GM12864 (cell line): Measurements from ENCODE around the gene TTC39C.
"Not testable (repeated sequence)": the region's sequence is repeated elsewhere in the genome, so short reads cannot be mapped to it uniquely, and the experiment has no call there.

Experiments used
- DNase-seq: peaks from one replicate; pipeline ENCODE4 v3.0.0-alpha.2; 2011; ENCODE audit warnings: low read depth
- H3K4me3 ChIP-seq: 2 replicates; pipeline ENCODE4 v1.5.1; 2011; ENCODE audit warnings: mild to moderate bottlenecking, low read depth, low read length, control low read depth
- TF ChIP-seq, protein P1 (sequence below): IDR thresholded peaks from 2 replicates; pipeline ENCODE4 v1.5.1; 2011; ENCODE audit warnings: low read depth, mild to moderate bottlenecking, moderate library complexity, low read length, control low read depth, inconsistent platforms; ENCODE audit errors: missing control alignments

TTC39C gene

DNA sequence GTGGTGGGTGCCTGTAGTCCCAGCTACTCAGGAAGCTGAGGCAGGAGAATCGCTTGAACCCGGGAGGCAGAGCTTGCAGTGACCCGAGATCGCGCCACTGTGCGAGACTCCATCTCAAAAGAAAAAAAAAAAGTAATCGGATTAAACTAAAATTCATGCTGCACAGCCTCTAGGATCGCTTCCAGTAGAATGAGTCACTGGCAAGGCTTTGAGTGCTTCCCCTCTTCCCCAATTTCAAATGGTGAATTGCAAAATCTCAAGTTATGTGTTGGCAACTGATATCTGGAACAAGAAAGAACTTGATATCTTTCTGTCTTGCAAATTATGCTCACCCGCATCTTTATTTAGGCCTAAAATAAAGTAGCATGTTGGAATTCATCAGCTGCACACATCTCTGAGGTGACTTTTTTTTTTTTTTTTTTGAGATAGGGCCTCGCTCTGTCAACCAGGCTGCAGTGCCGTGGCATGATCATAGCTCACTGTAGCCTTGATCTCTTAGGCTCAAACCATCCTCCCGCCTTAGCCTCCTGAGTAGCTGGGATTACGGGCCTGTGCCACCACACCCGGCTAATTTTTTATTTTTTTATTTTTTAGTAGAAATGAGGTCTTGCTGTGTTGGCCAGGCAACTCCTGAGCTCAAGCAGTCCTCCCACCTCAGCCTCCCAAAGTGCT lies 12.7 kb downstream of the TTC39C start:
- TF ChIP-seq, protein P1, sequence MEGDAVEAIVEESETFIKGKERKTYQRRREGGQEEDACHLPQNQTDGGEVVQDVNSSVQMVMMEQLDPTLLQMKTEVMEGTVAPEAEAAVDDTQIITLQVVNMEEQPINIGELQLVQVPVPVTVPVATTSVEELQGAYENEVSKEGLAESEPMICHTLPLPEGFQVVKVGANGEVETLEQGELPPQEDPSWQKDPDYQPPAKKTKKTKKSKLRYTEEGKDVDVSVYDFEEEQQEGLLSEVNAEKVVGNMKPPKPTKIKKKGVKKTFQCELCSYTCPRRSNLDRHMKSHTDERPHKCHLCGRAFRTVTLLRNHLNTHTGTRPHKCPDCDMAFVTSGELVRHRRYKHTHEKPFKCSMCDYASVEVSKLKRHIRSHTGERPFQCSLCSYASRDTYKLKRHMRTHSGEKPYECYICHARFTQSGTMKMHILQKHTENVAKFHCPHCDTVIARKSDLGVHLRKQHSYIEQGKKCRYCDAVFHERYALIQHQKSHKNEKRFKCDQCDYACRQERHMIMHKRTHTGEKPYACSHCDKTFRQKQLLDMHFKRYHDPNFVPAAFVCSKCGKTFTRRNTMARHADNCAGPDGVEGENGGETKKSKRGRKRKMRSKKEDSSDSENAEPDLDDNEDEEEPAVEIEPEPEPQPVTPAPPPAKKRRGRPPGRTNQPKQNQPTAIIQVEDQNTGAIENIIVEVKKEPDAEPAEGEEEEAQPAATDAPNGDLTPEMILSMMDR = no peak
- no peak overlapping the region for H3K4me3 ChIP-seq
- no peak for DNase-seq

DNA sequence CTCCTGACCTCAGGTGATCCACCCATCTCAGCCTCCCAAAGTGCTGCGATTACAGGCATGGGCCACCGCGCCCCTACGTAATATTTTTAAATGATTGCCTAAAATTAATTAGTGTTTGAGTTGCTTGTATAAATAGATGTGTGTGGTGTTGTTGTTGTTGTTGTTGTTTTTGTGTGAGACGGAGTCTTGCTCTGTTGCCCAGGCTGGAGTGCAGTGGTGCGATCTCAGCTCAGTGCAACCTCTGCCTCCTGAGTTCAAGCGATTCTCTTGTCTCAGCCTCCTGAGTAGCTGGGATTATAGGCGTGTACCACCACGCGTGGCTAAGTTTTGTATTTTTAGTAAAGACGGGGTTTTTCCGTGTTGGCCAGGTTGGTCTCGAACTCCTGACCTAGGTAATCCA lies 14.4 kb downstream of the TTC39C start:
- not testable (repeated sequence) for H3K4me3 ChIP-seq, DNase-seq

DNA sequence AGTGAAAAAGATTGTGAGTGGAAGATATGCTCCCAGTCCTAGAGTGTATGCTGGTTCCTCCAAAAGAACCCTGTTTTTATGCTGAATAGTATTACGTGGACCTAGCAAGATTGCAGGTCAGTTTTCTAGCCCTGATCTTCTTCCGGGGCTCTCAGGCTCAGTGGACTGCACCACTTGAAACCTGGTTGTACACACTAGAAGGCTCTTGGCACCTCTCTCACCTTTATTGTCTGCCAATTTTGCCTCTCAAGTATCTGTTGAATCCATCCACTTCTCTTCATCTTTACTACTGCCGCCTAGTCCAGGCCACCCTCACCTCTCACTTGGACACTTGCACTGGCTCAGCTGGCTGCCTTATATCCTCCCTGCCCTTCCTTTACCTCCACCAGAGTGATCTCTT lies 16.8 kb downstream of the TTC39C start:
- TF ChIP-seq, protein P1 = no peak
- DNase-seq = no peak
- no peak overlapping the region for H3K4me3 ChIP-seq

DNA sequence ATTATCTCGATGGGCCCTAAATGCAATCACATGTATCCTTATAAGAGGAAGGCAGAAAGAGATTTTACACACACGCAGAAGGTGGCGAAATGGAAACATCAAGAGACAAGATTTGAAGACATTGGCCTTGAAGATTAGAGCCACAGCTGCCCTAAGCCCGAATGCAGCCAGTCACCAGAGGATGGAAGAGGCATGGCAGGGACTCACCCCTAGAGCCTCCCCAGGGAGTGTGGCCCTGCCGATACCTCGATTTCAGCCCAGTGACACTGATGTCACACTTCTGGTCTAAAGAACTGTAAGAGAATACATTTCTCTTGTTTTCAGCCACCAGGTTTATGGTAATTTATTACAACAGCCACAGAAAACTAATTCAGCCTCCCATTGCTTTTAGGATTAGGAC lies 17.4 kb downstream of the TTC39C start:
- no peak overlapping the region for H3K4me3 ChIP-seq
- no peak for DNase-seq

DNA sequence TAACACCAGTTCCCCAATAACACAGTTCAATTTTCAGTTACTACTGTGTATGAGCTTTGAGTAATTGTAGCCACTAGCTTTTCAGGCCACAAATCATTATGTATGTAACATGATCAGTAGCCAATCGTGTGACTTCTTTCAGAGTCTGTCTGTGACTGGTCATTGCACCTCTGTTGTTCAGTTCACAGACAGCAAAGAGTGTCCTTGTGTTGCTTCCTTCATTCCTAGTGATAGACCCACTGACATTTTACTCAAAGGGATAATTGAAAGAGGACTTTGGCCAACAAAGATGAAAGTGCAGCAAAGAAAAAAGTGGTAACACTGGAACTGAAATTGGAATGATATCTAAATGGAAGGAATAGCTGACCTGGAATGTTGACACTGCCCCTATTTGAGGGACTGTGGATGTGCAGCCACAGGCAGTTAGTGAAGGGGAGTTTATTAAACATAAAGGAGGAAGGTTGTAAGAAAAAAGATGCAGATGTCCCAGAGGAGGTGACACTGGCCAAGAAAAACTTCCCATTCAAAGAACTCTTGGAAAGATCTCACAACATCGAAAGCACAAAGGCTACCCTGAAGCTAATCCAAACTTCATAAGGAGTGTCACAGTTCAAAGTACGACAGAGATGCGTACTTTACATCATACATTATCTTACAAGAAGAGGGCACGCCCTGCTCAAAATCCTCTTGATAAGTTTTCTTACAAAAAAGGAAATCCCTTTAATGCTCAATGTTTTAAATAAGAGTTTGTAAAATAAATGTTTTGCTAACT lies 19.3 kb downstream of the TTC39C start:
- no peak overlapping the region for H3K4me3 ChIP-seq
- no peak for DNase-seq
- TF ChIP-seq, protein P1 = no peak

More for the DNA sequence above, 17.4 kb downstream of the TTC39C start:
- TF ChIP-seq, protein P1 = no peak

DNA sequence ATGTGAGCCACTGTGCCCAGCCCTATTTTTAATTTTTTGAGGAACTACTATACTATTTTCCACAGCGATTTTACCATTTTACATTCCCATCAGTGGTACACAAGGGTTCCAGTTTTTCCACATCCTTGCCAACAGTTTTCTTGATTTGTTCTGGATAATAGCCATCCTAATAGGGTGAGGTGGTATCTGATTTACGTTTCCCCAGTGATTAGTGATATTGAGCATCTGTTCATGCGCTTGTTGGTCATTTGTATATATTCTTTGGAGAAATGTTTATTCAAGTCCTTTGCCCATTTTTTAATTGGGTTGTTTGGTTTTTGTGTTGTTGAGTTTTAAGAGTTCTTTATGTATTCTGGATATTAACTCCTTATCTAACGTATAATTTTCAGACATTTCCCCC lies 20.8 kb downstream of the TTC39C start:
- DNase-seq = no peak
- TF ChIP-seq, protein P1 = no peak
- H3K4me3 ChIP-seq = no peak overlapping the region

DNA sequence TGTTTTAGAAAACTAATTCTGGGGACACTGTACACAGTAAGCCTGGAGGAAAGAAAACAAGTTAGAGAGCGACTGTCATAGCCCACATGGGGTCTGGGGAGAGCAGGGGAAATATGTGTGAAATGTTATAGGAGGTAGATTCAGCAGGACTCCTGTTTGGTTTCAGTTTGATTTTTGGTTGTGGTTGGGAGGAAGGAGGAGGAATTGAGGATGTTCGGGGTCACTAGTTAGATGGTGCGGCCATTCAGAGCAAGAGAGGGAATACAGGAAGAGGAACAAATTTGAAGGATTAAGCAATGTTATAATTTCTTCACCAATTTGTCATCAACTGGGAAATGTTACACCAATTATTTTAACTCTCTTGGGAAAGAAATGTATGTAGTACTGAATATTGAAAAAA lies 25.1 kb downstream of the TTC39C start:
- DNase-seq = no peak
- TF ChIP-seq, protein P1 = no peak
- no peak overlapping the region for H3K4me3 ChIP-seq
